IMR-90 (cell line): ENCODE measurements around the gene PPM1A. TPM values are rescaled to one million over a fixed set of nuclear protein-coding genes. Genes with fewer than 3 reads are reported as not detected.

Experiments
- ATAC-seq: fragments of 200-7000 bp; cut with Tn5 transposase; 2 replicates; pipeline ENCODE4 v1.9.1; 2020; ENCODE audit warnings: low read depth, mild to moderate bottlenecking, moderate library complexity
- BruUV-seq: library from RNA; stranded (reverse); fragments of 400-500 nt; replicated peaks from 2 replicates; lab custom pipeline; 2021; lab: Mats Ljungman, UMichigan
- CTCF ChIA-PET: fragments of 300-600 bp; formaldehyde crosslinking; extraction: SDS; loops from one replicate; lab custom pipeline; 2021; ENCODE audit warnings: antibody characterized with exemption; lab: Yijun Ruan, JAX
- POLR2A ChIA-PET: fragments of 300-600 bp; sonication (Branson Sonifier 250); formaldehyde crosslinking; loops from one replicate; lab custom pipeline; 2022; ENCODE audit warnings: antibody characterized with exemption; ENCODE audit not compliant: unreplicated experiment; lab: Charles Lee
- DNase-seq: peaks from one replicate; pipeline ENCODE4 v3.0.0; 2013
- H2AFZ ChIP-seq: replicated peaks from 2 replicates; pipeline ENCODE3; 2013; ENCODE audit warnings: low read length, mild to moderate bottlenecking; ENCODE audit not compliant: poor library complexity
- H2AK5ac ChIP-seq: 2 replicates; pipeline ENCODE4 v1.6.1; 2013; ENCODE audit warnings: low read depth, low read length, inconsistent platforms
- H2AK9ac ChIP-seq: replicated peaks from 2 replicates; pipeline ENCODE3; 2013; ENCODE audit warnings: mild to moderate bottlenecking, low read depth, low read length, moderate library complexity; ENCODE audit not compliant: poor library complexity
- H2BK120ac ChIP-seq: 2 replicates; pipeline ENCODE4 v1.6.1; 2013; ENCODE audit warnings: low read depth, low read length, inconsistent platforms
- H2BK15ac ChIP-seq: 3 replicates; pipeline ENCODE4 v1.6.1; 2013; ENCODE audit warnings: low read depth, low read length, inconsistent platforms
- H2BK20ac ChIP-seq: 2 replicates; pipeline ENCODE4 v1.6.1; 2013; ENCODE audit warnings: low read depth, mild to moderate bottlenecking, inconsistent platforms, low read length, moderate library complexity
- H2BK5ac ChIP-seq: 2 replicates; pipeline ENCODE4 v1.6.1; 2013; ENCODE audit warnings: mild to moderate bottlenecking, low read depth, low read length, inconsistent platforms; ENCODE audit not compliant: poor library complexity, severe bottlenecking
- H3K14ac ChIP-seq: replicated peaks from 2 replicates; pipeline ENCODE4 v1.6.1; 2013; ENCODE audit warnings: low read depth, low read length, inconsistent platforms
- H3K18ac ChIP-seq: 2 replicates; pipeline ENCODE4 v1.6.1; 2013; ENCODE audit warnings: low read depth, low read length, control low read depth
- H3K23ac ChIP-seq: 2 replicates; pipeline ENCODE4 v1.6.1; 2013; ENCODE audit warnings: low read depth, low read length, inconsistent platforms
- H3K27ac ChIP-seq: 2 replicates; pipeline ENCODE4 v1.5.1; 2013; ENCODE audit warnings: mild to moderate bottlenecking, control low read depth, low read length; ENCODE audit not compliant: insufficient read depth
- H3K27me3 ChIP-seq: 2 replicates; pipeline ENCODE4 v1.6.1; 2013; ENCODE audit warnings: low read length; ENCODE audit not compliant: control insufficient read depth, insufficient read depth
- H3K36me3 ChIP-seq: 2 replicates; pipeline ENCODE4 v1.6.1; 2013; ENCODE audit warnings: low read length, mixed read lengths; ENCODE audit not compliant: control insufficient read depth, insufficient read depth
- H3K4ac ChIP-seq: 2 replicates; pipeline ENCODE4 v1.6.1; 2013; ENCODE audit warnings: low read depth, low read length, inconsistent platforms
- H3K4me1 ChIP-seq: 2 replicates; pipeline ENCODE4 v1.6.1; 2013; ENCODE audit warnings: low read length, mixed read lengths; ENCODE audit not compliant: control insufficient read depth, insufficient read depth
- H3K4me2 ChIP-seq: 2 replicates; pipeline ENCODE4 v1.6.1; 2013; ENCODE audit warnings: low read depth, mild to moderate bottlenecking, control low read depth, low read length, moderate library complexity
- H3K4me3 ChIP-seq: 2 replicates; pipeline ENCODE4 v1.5.1; 2013; ENCODE audit warnings: low read depth, mild to moderate bottlenecking, control low read depth, low read length, moderate library complexity; ENCODE audit not compliant: insufficient read depth
- H3K56ac ChIP-seq: 2 replicates; pipeline ENCODE4 v1.6.1; 2013; ENCODE audit warnings: low read length, inconsistent platforms; ENCODE audit not compliant: insufficient read depth; ENCODE audit errors: extremely low read depth
- H3K79me1 ChIP-seq, 2 experiments: 2 replicates each; pipeline ENCODE4 v1.6.1; 2013; ENCODE audit warnings: low read length in 2 of 2, inconsistent platforms in 1 of 2, low read depth in 1 of 2
- H3K9ac ChIP-seq: 2 replicates; pipeline ENCODE4 v1.6.1; 2013; ENCODE audit warnings: low read depth, low read length, control low read depth
- H3K9me1 ChIP-seq: 2 replicates; pipeline ENCODE4 v1.6.1; 2013; ENCODE audit warnings: low read length, inconsistent platforms; ENCODE audit not compliant: insufficient read depth
- H3K9me3 ChIP-seq: 2 replicates; pipeline ENCODE4 v1.6.1; 2013; ENCODE audit warnings: low read length; ENCODE audit not compliant: control insufficient read depth, insufficient read depth
- H4K20me1 ChIP-seq: 2 replicates; pipeline ENCODE4 v1.6.1; 2013; ENCODE audit warnings: low read length, inconsistent platforms; ENCODE audit not compliant: insufficient read depth
- H4K5ac ChIP-seq: 2 replicates; pipeline ENCODE4 v1.6.1; 2013; ENCODE audit warnings: mild to moderate bottlenecking, low read depth, low read length, control low read depth
- H4K8ac ChIP-seq, 2 experiments: 2 replicates each; pipeline ENCODE4 v1.6.1; 2013; ENCODE audit warnings: low read depth in 2 of 2, low read length in 2 of 2, control low read depth in 1 of 2, inconsistent platforms in 1 of 2
- H4K91ac ChIP-seq: 2 replicates; pipeline ENCODE4 v1.6.1; 2013; ENCODE audit warnings: low read depth, low read length, inconsistent platforms; ENCODE audit not compliant: insufficient read depth
- WGBS, 2 experiments: methylation state at CpG; one replicate each; pipeline versions ENCODE4 v1.1.5 to v1.1.7; 2013; ENCODE audit warnings: missing lambda C conversion rate in 2 of 2; ENCODE audit not compliant: insufficient read length in 1 of 2; ENCODE audit errors: extremely low coverage in 2 of 2; 5-methylcytosine and 5-hydroxymethylcytosine counted together
- dilution Hi-C: fragments of 300-500 bp; cut with HindIII; formaldehyde crosslinking; loops from one replicate; pipeline ENCODE4 v1.14.3; 2018; ENCODE audit warnings: low sequenced_read_pairs; ENCODE audit not compliant: unreplicated experiment
- in situ Hi-C: fragments of 300-500 bp; cut with MboI; formaldehyde crosslinking; loops from 3 replicates; pipeline ENCODE4 v1.14.3; 2019; ENCODE audit warnings: low sequenced_read_pairs, inconsistent platforms, mixed read lengths
- intact Hi-C: fragments of 100-400 bp; cut with micrococcal nuclease; formaldehyde crosslinking; loops from 2 replicates; pipeline ENCODE4 v1.10.0; 2022
- polyA plus RNA-seq, 3 experiments: library from polyadenylated mRNA; depleted of rRNA; stranded (reverse); fragments of >200 nt; gene quantifications; 2 replicates each; pipeline ENCODE4 v1.2.3, GENCODE V29; 2012; ENCODE audit warnings: low replicate concordance in 1 of 3
- total RNA-seq: library from RNA; depleted of rRNA; stranded (reverse); fragments of >200 nt; gene quantifications from 2 replicates; pipeline ENCODE4 v1.2.3, GENCODE V29; 2012
- TF ChIP-seq, protein P1 (sequence below): conservative IDR thresholded peaks from 2 replicates; pipeline ENCODE4 v1.5.1; 2012; ENCODE audit warnings: mild to moderate bottlenecking, low read depth, low read length, improper control_type of control experiment
- TF ChIP-seq, protein P2 (sequence below): fragments of 150-350 bp; IDR thresholded peaks from 2 replicates; pipeline ENCODE4 v1.6.1; 2017; ENCODE audit warnings: mild to moderate bottlenecking, antibody characterized with exemption, low read length, low read depth

PPM1A gene
- total and polyA plus RNA-seq, 2 of the 4 experiments (the other 2 are of a cell fraction) = 14.3 to 15.1 TPM

DNA sequence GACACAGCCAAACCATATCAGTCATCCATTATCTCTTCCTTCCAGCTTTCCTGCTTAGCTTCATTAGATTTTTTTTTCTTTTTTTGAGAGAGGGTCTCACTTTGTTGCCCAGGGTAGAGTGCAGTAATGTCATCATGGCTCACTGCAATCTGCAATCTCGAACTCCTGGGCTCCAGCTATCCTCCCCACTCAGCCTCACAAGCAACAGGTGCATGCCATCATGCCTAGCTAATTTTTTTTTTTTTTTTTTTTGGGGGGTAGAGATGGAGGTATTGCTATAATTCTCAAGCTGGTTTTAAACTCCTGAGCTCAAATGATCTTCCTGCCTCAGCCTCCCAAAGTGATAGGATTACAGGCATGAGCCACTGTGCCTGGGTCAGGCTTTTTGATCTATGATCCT, 38.3 kb upstream of the PPM1A start:
- Histone ChIP-seq H3K4ac (no peak overlapping the region), H2BK20ac (no peak overlapping the region), H3K36me3 (no peaks in the 10 kb centered on the region), H2BK15ac (no peak overlapping the region), H2BK5ac (no peak overlapping the region), H3K4me2 (no peak overlapping the region), H3K9ac (no peak overlapping the region), H3K23ac (no peak overlapping the region), H2AK9ac (no peak overlapping the region), H2AFZ (no peak overlapping the region), H4K8ac (no peak overlapping the region), H4K20me1 (no peaks in the 10 kb centered on the region), H3K4me1 (no peaks in the 10 kb centered on the region; the same call in 1 of the 2 replicates), H3K14ac (no peak overlapping the region), H3K9me3 (no peaks in the 10 kb centered on the region), H3K18ac (no peak overlapping the region), H3K4me3 (no peak overlapping the region), H3K56ac (no peak overlapping the region), H3K27me3 (peaks cover 7% of the 10 kb centered on the region), H3K9me1 (no peaks in the 10 kb centered on the region), H3K27ac (no peak overlapping the region), H4K91ac (no peak overlapping the region), H2BK120ac (no peak overlapping the region), H2AK5ac (no peak overlapping the region), H3K79me1 (no peaks in the 10 kb centered on the region), H4K5ac (no peak overlapping the region)
- intact Hi-C loops = no loop called here
- in situ Hi-C loops = no loop called here
- ATAC-seq = no peak
- BruUV-seq = no TSS peak
- WGBS, 2 experiments = no CpG with 5 or more reads among the region's 1 CpG
- TF ChIP-seq, protein P1, sequence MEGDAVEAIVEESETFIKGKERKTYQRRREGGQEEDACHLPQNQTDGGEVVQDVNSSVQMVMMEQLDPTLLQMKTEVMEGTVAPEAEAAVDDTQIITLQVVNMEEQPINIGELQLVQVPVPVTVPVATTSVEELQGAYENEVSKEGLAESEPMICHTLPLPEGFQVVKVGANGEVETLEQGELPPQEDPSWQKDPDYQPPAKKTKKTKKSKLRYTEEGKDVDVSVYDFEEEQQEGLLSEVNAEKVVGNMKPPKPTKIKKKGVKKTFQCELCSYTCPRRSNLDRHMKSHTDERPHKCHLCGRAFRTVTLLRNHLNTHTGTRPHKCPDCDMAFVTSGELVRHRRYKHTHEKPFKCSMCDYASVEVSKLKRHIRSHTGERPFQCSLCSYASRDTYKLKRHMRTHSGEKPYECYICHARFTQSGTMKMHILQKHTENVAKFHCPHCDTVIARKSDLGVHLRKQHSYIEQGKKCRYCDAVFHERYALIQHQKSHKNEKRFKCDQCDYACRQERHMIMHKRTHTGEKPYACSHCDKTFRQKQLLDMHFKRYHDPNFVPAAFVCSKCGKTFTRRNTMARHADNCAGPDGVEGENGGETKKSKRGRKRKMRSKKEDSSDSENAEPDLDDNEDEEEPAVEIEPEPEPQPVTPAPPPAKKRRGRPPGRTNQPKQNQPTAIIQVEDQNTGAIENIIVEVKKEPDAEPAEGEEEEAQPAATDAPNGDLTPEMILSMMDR = no peak
- TF ChIP-seq, protein P2, sequence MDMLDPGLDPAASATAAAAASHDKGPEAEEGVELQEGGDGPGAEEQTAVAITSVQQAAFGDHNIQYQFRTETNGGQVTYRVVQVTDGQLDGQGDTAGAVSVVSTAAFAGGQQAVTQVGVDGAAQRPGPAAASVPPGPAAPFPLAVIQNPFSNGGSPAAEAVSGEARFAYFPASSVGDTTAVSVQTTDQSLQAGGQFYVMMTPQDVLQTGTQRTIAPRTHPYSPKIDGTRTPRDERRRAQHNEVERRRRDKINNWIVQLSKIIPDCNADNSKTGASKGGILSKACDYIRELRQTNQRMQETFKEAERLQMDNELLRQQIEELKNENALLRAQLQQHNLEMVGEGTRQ = no peak
- no peak for DNase-seq
- ChIA-PET CTCF (interaction anchor here (0.6 kb wide), 1 partner anchor 352 kb away, joined by 3 read pairs; no protein-coding TSS in a partner anchor), POLR2A (no interaction called here)
- dilution Hi-C loops = no loop called here
